ENCODE results near the gene LDLRAD4. TPM values are rescaled to one million over a fixed set of nuclear protein-coding genes. Genes with fewer than 3 reads are reported as not detected.

The LDLRAD4 gene
- polyA plus RNA-seq, 1 of the 3 experiments (the other 2 are of a cell fraction), result 0.16 TPM

- Histone ChIP-seq H3K4me1 (ENCODE audit: control insufficient read depth in 1 of 2, insufficient read depth in 2 of 2, low read depth in 1 of 2, low read length in 1 of 2) (peaks cover 0 to 4% of the 10 kb centered on the region in 2 experiments; a peak in 1 of 4 replicates), H3K9me3 (no peaks in the 10 kb centered on the region), H3K4me3 (ENCODE audit: low read depth in 2 of 2, low read length in 1 of 2) (no peak overlapping the region), H3K9me2 (no peaks in the 10 kb centered on the region), H3K27ac (ENCODE audit: low read depth in 2 of 2, low read length in 1 of 2) (no peak overlapping the region), H3K9ac (no peak overlapping the region), H3F3A (replicated peaks; ENCODE audit: insufficient read depth) (no peaks in the 10 kb centered on the region), H3K36me3 (replicated peaks in 1 of 2; ENCODE audit: control insufficient read depth in 1 of 2, insufficient read depth in 2 of 2, low read length in 1 of 2) (no peaks in the 10 kb centered on the region), H3K79me2 (ENCODE audit: insufficient read depth) (no peaks in the 10 kb centered on the region), H4K20me1 (ENCODE audit: insufficient read depth) (no peaks in the 10 kb centered on the region), H2AFZ (ENCODE audit: low read depth) (no peak overlapping the region), H3K4me2 (no peak overlapping the region), H3K27me3 (ENCODE audit: insufficient read depth) (no peaks in the 10 kb centered on the region)
- no peak for DNase-seq
- POLR2A ChIA-PET, result no interaction called here
- 78% methylated on average over 4 of the region's 4 CpGs for WGBS (ENCODE audit: low lambda C conversion rate)
- CTCF ChIA-PET, result no interaction called here
- TF ChIP-seq SMC3 (IDR thresholded peaks at IDR 0.05; ENCODE audit: low read depth, low read length) (no peak), NFIC (IDR thresholded peaks at IDR 0.05; ENCODE audit: borderline replicate concordance) (no peak), ZBTB33 (IDR thresholded peaks at IDR 0.05; ENCODE audit: borderline replicate concordance, low read depth) (no peak)
Measured at GRCh38 chr18:13390711-13391110, 172.2 kb downstream of the LDLRAD4 start.

GRCh38 chr18:13392029-13392750, 173.6 kb downstream of the LDLRAD4 start:
- H3K9me3 ChIP-seq, result no peaks in the 10 kb centered on the region
- H3K36me3 ChIP-seq (replicated peaks in 1 of 2; ENCODE audit: control insufficient read depth in 1 of 2, insufficient read depth in 2 of 2, low read length in 1 of 2), result no peaks in the 10 kb centered on the region
- H3F3A ChIP-seq (replicated peaks; ENCODE audit: insufficient read depth), result no peaks in the 10 kb centered on the region
- TF ChIP-seq ELF1 (IDR thresholded peaks at IDR 0.05) (no peak), FOSL2 (IDR thresholded peaks at IDR 0.05; ENCODE audit: borderline replicate concordance, low read depth) (no peak), SMC3 (IDR thresholded peaks at IDR 0.05; ENCODE audit: low read depth, low read length) (no peak), TAF1 (IDR thresholded peaks at IDR 0.05; ENCODE audit: borderline replicate concordance, low read depth, low read length) (no peak), RAD21 (IDR thresholded peaks at IDR 0.05; ENCODE audit: low read length) (no peak), SIN3A (IDR thresholded peaks at IDR 0.05; ENCODE audit: borderline replicate concordance, low read depth, low read length) (no peak), GABPA (IDR thresholded peaks at IDR 0.05; ENCODE audit: low read depth) (no peak), FOXM1 (IDR thresholded peaks at IDR 0.05; ENCODE audit: low read depth) (no peak)
- H3K4me3 ChIP-seq (ENCODE audit: low read depth in 2 of 2, low read length in 1 of 2), result no peak overlapping the region
- H3K79me2 ChIP-seq (ENCODE audit: insufficient read depth), result no peaks in the 10 kb centered on the region
- 85% methylated on average over 9 of the region's 12 CpGs for WGBS (ENCODE audit: low lambda C conversion rate)
- DNase-seq, result no peak
- ChIA-PET POLR2A (no interaction called here), CTCF (no interaction called here)
- H2AFZ ChIP-seq (ENCODE audit: low read depth), result no peak overlapping the region
- H3K27ac ChIP-seq (ENCODE audit: low read depth in 2 of 2, low read length in 1 of 2), result no peak overlapping the region
- no peaks in the 10 kb centered on the region for H3K9me2 ChIP-seq
- H4K20me1 ChIP-seq (ENCODE audit: insufficient read depth), result no peaks in the 10 kb centered on the region
- peaks cover 0 to 4% of the 10 kb centered on the region in 2 experiments; a peak in 1 of 4 replicates for H3K4me1 ChIP-seq (ENCODE audit: control insufficient read depth in 1 of 2, insufficient read depth in 2 of 2, low read depth in 1 of 2, low read length in 1 of 2)
- H3K9ac ChIP-seq, result no peak overlapping the region
- H3K4me2 ChIP-seq, result no peak overlapping the region
- no peaks in the 10 kb centered on the region for H3K27me3 ChIP-seq (ENCODE audit: insufficient read depth)

- H3K4me2 ChIP-seq, result no peak overlapping the region
- POLR2A ChIA-PET, result no interaction called here
- no peaks in the 10 kb centered on the region for H3K36me3 ChIP-seq (replicated peaks in 1 of 2; ENCODE audit: control insufficient read depth in 1 of 2, insufficient read depth in 2 of 2, low read length in 1 of 2)
- H2AFZ ChIP-seq (ENCODE audit: low read depth), result no peak overlapping the region
- CTCF ChIA-PET, result no interaction called here
- no peaks in the 10 kb centered on the region for H3K9me2 ChIP-seq
- H3K9me3 ChIP-seq, result no peaks in the 10 kb centered on the region
- no peak overlapping the region for H3K27ac ChIP-seq (ENCODE audit: low read depth in 2 of 2, low read length in 1 of 2)
- H3K79me2 ChIP-seq (ENCODE audit: insufficient read depth), result no peaks in the 10 kb centered on the region
- no peaks in the 10 kb centered on the region for H4K20me1 ChIP-seq (ENCODE audit: insufficient read depth)
- no peaks in the 10 kb centered on the region for H3K27me3 ChIP-seq (ENCODE audit: insufficient read depth)
- 77% methylated on average over 6 of the region's 8 CpGs for WGBS (ENCODE audit: low lambda C conversion rate)
- H3K9ac ChIP-seq, result no peak overlapping the region
- no peak for DNase-seq
- TF ChIP-seq CHD2 (IDR thresholded peaks at IDR 0.05; ENCODE audit: low read length, partially characterized antibody), result no peak
- peaks cover 0 to 9% of the 10 kb centered on the region in 2 experiments; a peak in 1 of 4 replicates for H3K4me1 ChIP-seq (ENCODE audit: control insufficient read depth in 1 of 2, insufficient read depth in 2 of 2, low read depth in 1 of 2, low read length in 1 of 2)
- H3F3A ChIP-seq (replicated peaks; ENCODE audit: insufficient read depth), result no peaks in the 10 kb centered on the region
- H3K4me3 ChIP-seq (ENCODE audit: low read depth in 2 of 2, low read length in 1 of 2), result no peak overlapping the region
Measured at GRCh38 chr18:13392899-13393298, 174.3 kb downstream of the LDLRAD4 start.

Data from SK-N-SH (cell line).